Esophagus squamous epithelium (tissue), 5 donors: ENCODE data around the gene SIRT5. TPM values are rescaled to one million over a fixed set of nuclear protein-coding genes. Genes with fewer than 3 reads are reported as not detected.

ENCODE experiments used
- DNase-seq: peaks from one replicate; lab custom pipeline; 2025; lab: John Stamatoyannopoulos, UW
- H3K27ac ChIP-seq, 4 donors: fragments of 200-600 bp; sonication (generic); one replicate each; pipeline ENCODE4 v1.5.1; 2016 to 2019; ENCODE audit warnings: mild to moderate bottlenecking in 1 of 4
- H3K27me3 ChIP-seq, 4 donors: fragments of 200-600 bp; sonication (generic); 1 replicate in 3 of 4; 2 replicates in 1 of 4; pipeline versions ENCODE4 v1.5.1 to v1.6.0; 2017 to 2021; ENCODE audit warnings: antibody characterized with exemption in 1 of 4
- H3K36me3 ChIP-seq, 3 donors: fragments of 200-600 bp; sonication (generic); one replicate each; pipeline ENCODE4 v1.5.1; 2016 to 2019
- H3K4me1 ChIP-seq, 3 donors: fragments of 200-600 bp; sonication (generic); one replicate each; pipeline ENCODE4 v1.5.1; 2017 to 2019
- H3K4me3 ChIP-seq, 4 donors: fragments of 200-600 bp; sonication (generic); 1 replicate in 3 of 4; 2 replicates in 1 of 4; pipeline ENCODE4 v1.5.1; 2016 to 2019; ENCODE audit warnings: mild to moderate bottlenecking in 2 of 4, moderate library complexity in 1 of 4
- H3K9me3 ChIP-seq, 3 donors: fragments of 200-600 bp; sonication (generic); one replicate each; pipeline ENCODE4 v1.5.1; 2016 to 2019
- POLR2A ChIP-seq, 4 donors: fragments of 450-650 bp; IDR thresholded peaks; one replicate each; pipeline ENCODE4 v1.6.1; 2017; ENCODE audit warnings: antibody characterized with exemption in 4 of 4, mild to moderate bottlenecking in 4 of 4, moderate library complexity in 3 of 4
- WGBS, 2 donors: methylation state at CpG; one replicate each; pipeline ENCODE4 v1.1.5; 2018; 5-methylcytosine and 5-hydroxymethylcytosine counted together
- intact Hi-C: fragments of 100-400 bp; cut with DNase I; formaldehyde crosslinking; loops from one replicate; pipeline ENCODE4 v1.15.0; 2022
- total RNA-seq, 4 donors: library from RNA; depleted of rRNA; stranded (reverse); fragments of >200 nt; gene quantifications; one replicate each; pipeline ENCODE4 v1.1.0, GENCODE V29; 2016
- TF ChIP-seq, protein P1 (sequence below), 6 experiments: fragments of 450-650 bp in 4 of 6; fragments of 200-600 bp in 2 of 6; sonication (generic) in 2 of 6; IDR thresholded peaks; one replicate each; pipeline ENCODE4 v1.5.1; 2016 to 2019; ENCODE audit warnings: antibody characterized with exemption in 6 of 6, mild to moderate bottlenecking in 4 of 6, moderate library complexity in 4 of 6
- donor health status: DM: yes; HTN: yes; CAD: no.

The SIRT5 gene
- total RNA-seq, 4 donors from 2014 or later: 4.1 to 10.7 (median 5.6) TPM

DNA sequence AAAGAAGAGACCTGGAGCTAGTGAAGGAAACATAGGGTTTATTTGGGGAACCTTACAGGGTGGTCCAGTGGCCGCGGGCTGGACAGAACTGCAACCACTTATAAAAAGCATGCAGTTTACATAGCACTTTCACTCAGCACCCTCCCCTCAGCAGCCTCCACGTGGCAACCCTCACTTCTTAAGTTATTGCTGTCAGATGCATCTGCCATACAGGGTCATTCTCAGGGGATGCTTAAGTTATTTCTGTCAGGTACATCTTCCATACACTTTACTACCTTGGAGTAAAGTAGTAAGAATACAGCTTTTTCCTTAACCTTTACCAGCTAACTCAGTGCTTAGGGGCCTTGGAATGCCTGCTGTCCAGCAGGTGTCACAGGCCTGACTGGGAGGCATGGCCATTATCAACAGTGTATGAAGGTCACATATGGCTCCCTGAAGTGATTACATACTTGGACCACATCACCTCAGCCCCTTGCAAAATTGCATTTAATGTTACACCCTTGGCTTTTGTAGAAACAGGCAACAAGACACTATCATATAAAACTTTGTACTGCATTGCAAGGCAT lies 38.7 kb downstream of the SIRT5 start:
- intact Hi-C loops: no loop called here
- Histone ChIP-seq H3K36me3 (peaks cover 0 to 24% (median 9%) of the 10 kb centered on the region in 3 donors), H3K9me3 (no peaks in the 10 kb centered on the region), H3K4me3 (no peak overlapping the region), H3K27ac (no peak overlapping the region), H3K27me3 (no peaks in the 10 kb centered on the region), H3K4me1 (peaks cover 13 to 34% (median 13%) of the 10 kb centered on the region in 3 donors)
- no peak for DNase-seq
- TF ChIP-seq, protein P1, sequence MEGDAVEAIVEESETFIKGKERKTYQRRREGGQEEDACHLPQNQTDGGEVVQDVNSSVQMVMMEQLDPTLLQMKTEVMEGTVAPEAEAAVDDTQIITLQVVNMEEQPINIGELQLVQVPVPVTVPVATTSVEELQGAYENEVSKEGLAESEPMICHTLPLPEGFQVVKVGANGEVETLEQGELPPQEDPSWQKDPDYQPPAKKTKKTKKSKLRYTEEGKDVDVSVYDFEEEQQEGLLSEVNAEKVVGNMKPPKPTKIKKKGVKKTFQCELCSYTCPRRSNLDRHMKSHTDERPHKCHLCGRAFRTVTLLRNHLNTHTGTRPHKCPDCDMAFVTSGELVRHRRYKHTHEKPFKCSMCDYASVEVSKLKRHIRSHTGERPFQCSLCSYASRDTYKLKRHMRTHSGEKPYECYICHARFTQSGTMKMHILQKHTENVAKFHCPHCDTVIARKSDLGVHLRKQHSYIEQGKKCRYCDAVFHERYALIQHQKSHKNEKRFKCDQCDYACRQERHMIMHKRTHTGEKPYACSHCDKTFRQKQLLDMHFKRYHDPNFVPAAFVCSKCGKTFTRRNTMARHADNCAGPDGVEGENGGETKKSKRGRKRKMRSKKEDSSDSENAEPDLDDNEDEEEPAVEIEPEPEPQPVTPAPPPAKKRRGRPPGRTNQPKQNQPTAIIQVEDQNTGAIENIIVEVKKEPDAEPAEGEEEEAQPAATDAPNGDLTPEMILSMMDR (IDR thresholded peaks at IDR 0.05): no peak
- no peak for TF ChIP-seq POLR2A (IDR thresholded peaks at IDR 0.05)
- WGBS, 2 donors: 65 to 83% methylated on average over 3 of the region's 3 CpGs

DNA sequence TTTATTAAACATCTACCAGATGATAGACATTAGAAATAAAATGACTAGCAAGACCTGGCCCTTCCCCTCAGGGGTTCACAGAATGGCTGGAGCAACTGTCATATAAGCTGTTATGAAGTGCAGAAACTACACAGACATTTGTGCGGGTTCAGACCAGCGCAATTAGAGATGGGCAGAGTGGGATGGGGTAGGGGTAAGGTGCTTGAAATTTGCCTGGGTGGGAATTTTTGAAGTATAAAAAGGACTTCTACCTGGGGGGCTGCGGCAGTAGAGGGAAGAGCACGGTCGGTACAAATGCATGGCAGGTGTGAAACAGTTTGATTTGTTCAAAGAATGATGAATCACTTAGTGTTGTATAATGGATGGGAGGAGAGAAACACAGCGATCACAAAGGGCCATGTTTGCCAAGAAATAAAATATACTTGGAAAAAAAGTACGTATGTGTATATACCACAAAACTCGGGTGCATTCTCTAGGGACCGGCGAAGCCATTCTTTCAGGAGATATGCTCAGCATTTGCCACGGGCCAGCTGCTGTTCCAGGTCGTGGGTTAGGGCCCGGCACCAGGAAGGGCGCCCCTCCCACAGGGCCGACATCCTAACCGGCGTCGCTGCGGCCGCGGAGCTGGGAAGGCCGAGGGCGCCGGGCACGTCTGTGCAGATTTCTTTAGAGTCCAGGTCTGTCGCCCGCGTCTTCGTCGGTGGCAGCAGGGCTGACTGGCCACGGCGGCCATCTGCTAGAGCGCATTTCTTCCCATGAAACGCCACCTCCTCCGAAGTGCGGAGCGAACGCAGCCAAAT lies 39.9 kb downstream of the SIRT5 start:
- Histone ChIP-seq H3K36me3 (peaks cover 3 to 36% (median 19%) of the 10 kb centered on the region in 3 donors), H3K4me3 (peak overlapping the region; percentile 64 to 90 (median 82)), H3K4me1 (peaks cover 13 to 34% (median 13%) of the 10 kb centered on the region in 3 donors), H3K27ac (peak overlapping the region; percentile 86 to 96 (median 93)), H3K9me3 (no peaks in the 10 kb centered on the region), H3K27me3 (no peaks in the 10 kb centered on the region)
- no peak for DNase-seq
- no peak for TF ChIP-seq POLR2A (IDR thresholded peaks at IDR 0.05)
- TF ChIP-seq, protein P1 (IDR thresholded peaks at IDR 0.05): no peak
- WGBS, 2 donors: 6 to 11% methylated on average over 15 to 18 of the region's 38 CpGs
- intact Hi-C loops: no loop called here

DNA sequence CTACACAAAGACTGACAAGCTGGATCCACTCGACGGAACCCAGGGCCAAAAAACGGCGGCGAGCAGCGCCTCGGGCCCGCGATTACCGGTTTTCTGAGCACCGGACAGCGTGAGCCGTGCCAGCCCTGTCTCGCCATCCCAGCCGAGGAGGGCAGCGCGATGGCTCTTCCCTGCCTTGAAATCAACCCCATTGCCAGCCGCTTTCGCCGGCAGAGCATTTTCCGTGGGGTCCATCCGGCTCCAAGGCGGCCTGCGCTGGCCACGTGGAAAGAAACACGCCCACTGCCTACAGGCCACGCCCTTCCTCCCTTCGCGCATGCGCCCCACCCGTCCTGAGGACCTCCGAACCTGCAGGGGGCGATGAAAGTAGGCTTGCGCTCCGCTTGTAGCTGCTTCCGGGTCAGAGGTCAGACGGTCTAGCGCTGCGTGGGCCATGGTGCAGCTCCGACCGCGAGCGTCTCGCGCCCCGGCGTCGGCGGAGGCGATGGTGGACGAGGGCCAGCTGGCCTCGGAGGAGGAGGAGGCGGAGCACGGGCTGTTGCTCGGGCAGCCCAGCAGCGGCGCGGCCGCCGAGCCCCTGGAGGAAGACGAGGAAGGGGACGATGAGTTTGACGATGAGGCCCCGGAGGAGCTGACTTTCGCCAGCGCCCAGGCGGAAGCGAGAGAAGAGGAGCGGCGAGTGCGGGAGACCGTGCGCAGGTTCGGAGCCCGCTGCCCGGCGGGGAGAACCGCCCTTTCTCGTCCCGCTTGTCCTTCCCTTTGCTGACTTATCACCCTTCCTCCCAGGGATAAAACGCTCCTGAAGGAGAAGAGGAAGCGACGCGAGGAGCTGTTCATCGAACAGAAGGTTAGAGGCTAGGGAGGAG lies 40.8 kb downstream of the SIRT5 start, which contains the start of gene NOL7:
NOL7 (plus strand) TSS at position 410 of the 866 bp plus-strand sequence; CDS start at position 434, 24 bp downstream.
- no peaks in the 10 kb centered on the region for H3K9me3 ChIP-seq
- peak within 1 kb of the TSS; percentile 86 to 96 (median 93) for H3K27ac ChIP-seq
- H3K27me3 ChIP-seq: no peaks in the 10 kb centered on the region
- TF ChIP-seq POLR2A (IDR thresholded peaks at IDR 0.05): peak in 3 of 4 donors; percentile 51 to 90 (median 66)
- TF ChIP-seq, protein P1 (IDR thresholded peaks at IDR 0.05): peak; percentile 78 to 99 (median 96)
- intact Hi-C loops: no loop called here
- peak; percentile 78 for DNase-seq
- peaks cover 10 to 44% (median 27%) of the 10 kb centered on the region in 3 donors for H3K36me3 ChIP-seq
- WGBS, 2 donors: 0 to 1% methylated on average over 26 to 33 of the region's 85 CpGs
- H3K4me3 ChIP-seq: peak within 1 kb of the TSS; percentile 64 to 90 (median 82)
- peaks cover 13 to 34% (median 13%) of the 10 kb centered on the region in 3 donors for H3K4me1 ChIP-seq

DNA sequence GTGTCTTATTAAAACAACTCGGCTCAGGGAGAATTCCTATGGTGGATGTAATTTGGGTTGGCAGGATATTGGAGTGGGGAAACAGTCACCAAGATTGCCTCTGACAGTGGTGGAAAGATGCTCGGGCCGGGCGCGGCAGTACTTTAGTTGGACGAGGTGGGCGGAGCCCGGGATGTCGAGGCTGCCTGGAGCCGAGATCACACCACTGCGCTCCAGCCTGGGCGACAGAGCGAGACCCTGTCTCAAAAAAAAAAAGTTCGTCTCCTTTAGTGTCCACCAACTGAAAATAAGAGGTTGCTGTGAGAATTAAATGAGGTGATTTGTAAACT lies 41.4 kb downstream of the SIRT5 start:
- DNase-seq: no peak
- 0 to 1% methylated on average over 14 of the region's 14 CpGs for WGBS, 2 donors
- intact Hi-C loops: no loop called here
- Histone ChIP-seq H3K4me3 (peak overlapping the region; percentile 64 to 90 (median 82)), H3K27ac (peak overlapping the region; percentile 86 to 96 (median 93)), H3K27me3 (no peaks in the 10 kb centered on the region), H3K36me3 (peaks cover 10 to 50% (median 30%) of the 10 kb centered on the region in 3 donors), H3K9me3 (no peaks in the 10 kb centered on the region), H3K4me1 (peaks cover 13 to 34% (median 13%) of the 10 kb centered on the region in 3 donors)
- no peak for TF ChIP-seq POLR2A (IDR thresholded peaks at IDR 0.05)
- TF ChIP-seq, protein P1 (IDR thresholded peaks at IDR 0.05): no peak
